Medulla oblongata (tissue), 1 donor: ENCODE measurements around the gene LPIN1.
A peak's percentile ranks its signal among the peaks of the same experiment; 100 is the strongest.
"Not testable (repeated sequence)": the region's sequence is repeated elsewhere in the genome, so short reads cannot be mapped to it uniquely, and the experiment has no call there.

ENCODE experiments used
- DNase-seq: peaks from one replicate; pipeline ENCODE4 v3.0.0-alpha.2; 2015; ENCODE audit errors: extremely low spot score

LPIN1 gene

GRCh38 chr2:11744631-11745394, 1.6 kb upstream of the LPIN1 start:
- peak; percentile 50 for DNase-seq

GRCh38 chr2:11745613-11746375, 638 bp upstream of the LPIN1 start:
- no peak for DNase-seq

GRCh38 chr2:11746807-11747459, 501 bp downstream of the LPIN1 start:
- peak; percentile 41 for DNase-seq

DNA sequence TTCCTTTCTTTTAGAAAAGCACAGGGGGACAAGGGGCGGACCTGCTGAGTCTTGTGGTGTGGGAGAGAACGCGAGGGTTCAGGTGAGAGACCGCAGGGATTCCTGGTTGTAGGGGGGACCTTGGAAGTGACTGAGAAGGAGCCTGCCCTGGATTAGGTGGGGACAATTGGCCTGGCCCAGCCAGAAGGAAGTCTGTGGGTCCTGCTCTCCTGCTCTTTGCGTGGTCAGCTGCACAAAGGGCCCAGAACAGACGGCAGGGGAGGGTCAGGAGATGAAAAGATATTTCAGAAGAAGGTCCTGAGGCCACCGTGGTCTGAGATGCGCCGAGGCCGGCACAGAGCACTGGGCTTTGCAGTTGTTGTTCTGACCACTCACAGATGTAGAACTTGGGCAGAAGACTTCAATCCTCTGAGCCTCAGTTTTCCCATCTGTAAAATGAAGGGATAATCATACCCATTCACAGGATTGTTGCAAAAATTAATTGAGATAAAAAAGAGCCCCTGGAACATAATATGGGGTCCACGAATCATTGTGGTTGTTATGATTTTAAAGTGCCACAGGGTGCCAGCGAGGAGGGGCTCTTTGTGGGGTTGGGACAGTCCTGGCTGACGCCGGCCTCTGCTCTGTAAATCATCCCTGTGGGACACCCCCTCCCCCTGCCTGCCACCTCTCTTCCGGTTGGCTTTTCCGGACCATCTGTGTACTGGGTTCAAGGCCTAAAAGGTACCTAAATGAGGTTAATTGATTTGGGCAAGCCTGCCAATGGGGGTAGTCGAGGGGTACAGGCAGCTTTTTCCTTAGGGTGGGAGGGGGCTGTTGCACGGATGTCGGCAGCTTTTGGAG, 1.8 kb downstream of the LPIN1 start:
- no peak for DNase-seq

GRCh38 chr2:11748861-11749645, 2.6 kb downstream of the LPIN1 start:
- no peak for DNase-seq

- peak; percentile 21 for DNase-seq
Measured at GRCh38 chr2:11749646-11750349, 3.4 kb downstream of the LPIN1 start.

GRCh38 chr2:11750422-11750821, 4.0 kb downstream of the LPIN1 start:
- DNase-seq: no peak

GRCh38 chr2:11750917-11751316, 4.5 kb downstream of the LPIN1 start:
- no peak for DNase-seq

GRCh38 chr2:11752906-11753305, 6.5 kb downstream of the LPIN1 start:
- no peak for DNase-seq

GRCh38 chr2:11753452-11753885, 7.0 kb downstream of the LPIN1 start:
- DNase-seq: no peak

GRCh38 chr2:11753886-11754699, 7.7 kb downstream of the LPIN1 start:
- DNase-seq: peak; percentile 25

GRCh38 chr2:11754700-11755015, 8.2 kb downstream of the LPIN1 start:
- DNase-seq: no peak

DNA sequence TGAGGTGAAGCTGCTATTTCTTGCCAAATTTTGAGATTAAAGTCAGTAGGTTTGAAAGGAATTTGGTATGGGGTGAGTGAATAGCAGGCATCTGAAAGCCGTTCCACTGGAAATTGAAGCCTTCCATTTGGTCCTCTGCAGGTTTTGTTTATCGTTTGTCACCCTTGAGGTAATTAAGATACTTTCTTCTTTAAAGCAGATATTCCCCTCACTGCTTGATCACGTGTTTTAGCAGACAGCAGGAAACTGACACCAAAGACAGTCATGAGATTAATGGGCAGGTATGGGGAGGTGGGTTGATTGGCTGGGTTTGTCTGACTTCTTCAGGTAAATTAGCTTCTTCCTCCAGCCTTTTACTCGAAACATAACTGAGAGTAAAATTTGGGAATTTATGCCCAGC, 10.7 kb downstream of the LPIN1 start:
- DNase-seq: no peak

GRCh38 chr2:11758187-11758586, 11.8 kb downstream of the LPIN1 start:
- no peak for DNase-seq

- no peak for DNase-seq
Measured at GRCh38 chr2:11758647-11759046, 12.2 kb downstream of the LPIN1 start.

GRCh38 chr2:11759182-11759975, 12.9 kb downstream of the LPIN1 start:
- DNase-seq: not testable (repeated sequence)

GRCh38 chr2:11761259-11761658, 14.8 kb downstream of the LPIN1 start:
- DNase-seq: no peak

DNA sequence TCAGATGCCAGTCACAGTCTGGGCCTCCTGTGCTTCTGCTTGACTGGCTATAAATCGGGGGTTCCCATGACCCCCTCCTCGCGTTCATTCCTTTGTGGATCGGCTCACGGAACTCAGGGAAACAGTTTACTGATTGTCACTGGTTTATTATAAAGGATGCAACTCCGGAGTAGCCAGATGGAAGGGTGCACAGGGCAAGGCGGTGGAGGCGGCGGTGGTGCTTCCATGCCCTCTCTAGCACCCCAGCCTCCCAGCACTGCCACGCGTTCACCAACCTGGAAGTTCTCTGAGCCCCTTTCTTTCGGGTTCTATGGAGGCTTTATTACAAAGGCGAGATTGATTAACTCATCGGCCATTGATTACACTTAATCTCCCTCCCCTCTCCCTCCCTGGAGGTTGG, 15.6 kb downstream of the LPIN1 start:
- DNase-seq: no peak
